AG20443 (cell line): ENCODE measurements around the gene TACC2.
"Not testable (repeated sequence)": the region's sequence is repeated elsewhere in the genome, so short reads cannot be mapped to it uniquely, and the experiment has no call there.

Experiments used
- DNase-seq: peaks from one replicate; pipeline ENCODE4 v3.0.0; 2012; ENCODE audit warnings: low spot score, mixed read lengths

TACC2 gene

DNA sequence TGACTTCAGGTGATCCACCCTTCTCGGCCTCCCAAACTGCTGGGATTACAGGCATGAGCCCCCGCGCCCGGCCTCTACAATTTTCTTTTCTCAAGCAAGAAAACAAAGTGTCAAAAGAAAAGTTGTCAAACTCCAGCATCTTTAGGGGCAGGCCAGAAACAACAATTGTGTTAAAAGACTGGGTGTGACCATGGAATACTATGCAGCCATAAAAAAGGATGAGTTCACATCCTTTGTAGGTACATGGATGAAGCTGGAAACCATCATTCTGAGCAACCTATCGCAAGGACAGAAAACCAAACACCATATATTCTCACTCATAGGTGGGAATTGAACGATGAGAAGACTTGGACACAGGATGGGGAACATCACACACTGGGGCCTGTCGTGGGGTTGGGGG, 34.3 kb downstream of the TACC2 start:
- DNase-seq = not testable (repeated sequence)

DNA sequence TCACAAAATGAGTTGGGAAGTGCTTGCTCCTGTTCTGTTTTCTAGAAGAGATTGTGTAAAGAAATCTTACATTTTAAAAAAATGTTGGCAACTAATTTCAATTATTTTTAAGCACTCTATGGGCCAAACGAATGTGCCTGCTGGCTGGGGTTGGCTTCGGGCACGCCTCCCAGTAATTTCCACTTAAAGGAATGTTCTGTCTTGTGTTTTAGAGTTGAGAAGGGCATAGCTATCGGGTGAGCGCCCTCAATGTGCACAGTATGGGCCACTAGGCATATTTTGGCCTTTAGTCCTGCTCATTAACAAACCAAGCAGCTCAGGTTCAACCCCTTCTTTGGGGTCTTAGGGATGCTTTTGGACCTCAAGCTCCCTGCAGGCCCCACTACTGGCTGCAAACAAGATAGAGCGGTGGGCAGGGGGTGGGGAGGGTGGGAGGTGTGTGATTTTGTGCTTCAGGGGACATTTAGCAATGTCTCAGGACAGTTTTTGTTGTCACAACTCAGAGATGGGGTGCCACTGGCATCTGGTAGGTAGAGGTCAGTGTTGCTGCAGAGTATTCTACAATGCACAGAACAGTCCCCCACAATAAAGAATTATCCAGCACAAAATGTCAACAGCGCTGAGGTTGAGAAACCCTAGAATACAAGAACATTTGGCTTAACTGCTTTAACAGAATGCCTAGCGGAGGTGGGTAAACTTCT, 40.7 kb downstream of the TACC2 start:
- DNase-seq = peak; percentile 56

DNA sequence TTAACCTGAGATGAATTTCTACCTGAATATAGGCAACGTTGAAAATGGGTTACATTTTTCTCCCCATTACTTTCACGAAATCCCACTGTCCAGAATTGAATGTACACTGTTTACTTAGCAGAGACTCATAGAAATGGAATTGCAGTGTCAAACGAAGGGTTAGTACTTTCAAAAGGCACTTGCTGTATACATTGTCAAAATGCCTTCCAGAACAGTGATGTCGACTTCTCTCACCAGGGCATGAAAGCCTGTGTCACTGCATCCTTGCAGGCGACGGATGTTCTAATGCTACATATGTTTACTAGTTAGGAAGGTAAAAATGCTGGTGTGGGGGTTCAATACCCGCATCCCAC, 41.2 kb downstream of the TACC2 start:
- no peak for DNase-seq

DNA sequence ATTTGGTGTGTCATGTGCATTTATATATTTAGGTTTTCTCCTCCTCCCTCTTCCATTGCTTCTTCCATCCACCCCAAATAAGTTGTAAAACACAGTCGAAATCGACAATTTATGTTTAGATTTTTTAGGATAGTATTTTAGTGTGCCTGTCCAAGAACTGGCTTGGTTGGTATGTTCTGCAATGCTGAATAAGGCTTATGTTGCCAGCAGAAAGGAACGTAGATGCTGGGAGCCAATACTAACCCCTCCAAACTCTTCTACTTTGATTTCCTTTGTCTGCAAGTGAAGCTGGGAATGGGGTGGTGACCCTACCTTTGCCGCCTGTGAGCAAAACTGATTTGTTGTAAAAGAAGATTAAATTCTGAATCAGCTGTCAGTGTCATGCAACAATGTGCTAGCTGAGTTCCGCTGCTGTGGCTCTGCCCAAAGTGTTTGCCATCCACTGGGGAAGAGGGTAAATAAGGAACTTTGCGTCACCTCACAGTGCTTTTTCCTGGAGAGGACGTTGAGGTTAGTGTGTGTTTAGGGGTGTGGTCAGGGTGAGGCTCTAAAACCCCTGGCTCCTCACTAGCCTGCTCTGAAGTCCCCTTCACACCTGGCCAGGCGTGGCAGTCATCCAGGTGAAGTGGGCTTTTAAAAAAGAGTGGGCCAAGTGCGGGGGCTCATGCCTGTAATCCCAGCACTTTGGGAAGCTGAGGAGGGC, 44.4 kb downstream of the TACC2 start:
- no peak for DNase-seq

DNA sequence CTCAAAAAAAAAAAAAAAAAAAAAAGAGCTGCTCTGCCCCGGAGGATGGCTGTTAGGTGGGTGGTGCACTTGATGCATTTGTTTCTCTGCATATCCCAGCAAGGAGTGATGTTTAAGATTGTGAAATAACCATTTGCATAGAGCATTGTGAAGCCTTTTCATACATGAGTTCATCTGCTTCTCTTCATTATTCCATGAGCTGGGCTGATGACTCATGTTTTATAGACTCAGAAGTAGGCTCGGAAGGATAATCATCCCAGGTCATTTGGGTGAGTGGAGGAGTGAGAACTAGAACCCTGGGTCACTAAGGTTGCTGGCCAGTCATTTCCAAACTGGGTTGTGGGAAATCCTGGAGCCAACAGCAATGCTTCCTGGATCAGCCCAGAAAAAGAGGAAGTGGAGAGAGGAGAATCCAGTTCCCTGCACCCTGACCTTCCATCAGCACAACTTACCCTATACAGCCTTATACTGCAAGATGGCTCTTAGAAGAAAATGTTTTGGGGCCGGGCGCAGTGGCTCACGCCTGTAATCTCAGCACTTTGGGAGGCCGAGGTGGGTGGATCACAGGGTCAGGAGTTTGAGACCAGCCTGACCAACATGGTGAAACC, 45.3 kb downstream of the TACC2 start:
- peak; percentile 38 for DNase-seq

DNA sequence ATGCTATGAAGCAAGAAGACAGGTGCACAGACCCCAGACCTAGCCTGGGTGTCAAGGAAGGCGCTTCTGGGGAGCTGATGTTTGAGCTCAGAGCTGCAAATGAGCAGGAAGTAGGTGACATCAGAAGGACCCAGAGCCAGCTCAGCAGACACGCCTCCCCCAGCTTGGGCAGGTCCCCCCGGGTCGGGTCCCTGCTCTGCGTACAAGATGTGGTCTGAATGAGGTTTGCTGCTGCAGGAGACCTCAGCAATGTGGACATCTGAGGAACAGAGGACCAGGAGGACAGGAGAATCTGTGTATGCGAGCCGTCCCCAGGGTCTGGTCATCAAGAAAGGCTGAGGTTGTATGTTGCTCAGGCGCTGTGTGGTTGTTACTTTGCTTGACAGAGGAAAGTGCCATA, 51.8 kb downstream of the TACC2 start:
- no peak for DNase-seq

DNA sequence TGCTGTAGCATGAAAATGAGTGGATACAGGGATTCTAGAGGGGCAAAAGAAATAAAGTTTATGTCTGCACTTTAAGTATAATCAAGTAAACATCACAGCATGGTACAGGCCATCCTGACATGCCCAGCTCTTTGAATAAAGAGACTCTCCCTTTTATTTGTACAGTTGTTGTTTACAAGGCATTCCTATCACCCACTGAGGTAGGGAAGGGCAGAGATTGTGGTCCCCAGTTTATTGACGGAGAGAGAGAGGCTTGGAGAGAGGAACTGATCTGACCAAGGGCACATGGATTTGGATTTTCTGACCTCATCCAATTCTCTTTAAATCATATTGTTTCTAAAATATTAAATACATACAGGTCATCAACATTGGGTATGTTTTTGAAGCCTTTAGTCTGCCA, 53.9 kb downstream of the TACC2 start:
- no peak for DNase-seq

DNA sequence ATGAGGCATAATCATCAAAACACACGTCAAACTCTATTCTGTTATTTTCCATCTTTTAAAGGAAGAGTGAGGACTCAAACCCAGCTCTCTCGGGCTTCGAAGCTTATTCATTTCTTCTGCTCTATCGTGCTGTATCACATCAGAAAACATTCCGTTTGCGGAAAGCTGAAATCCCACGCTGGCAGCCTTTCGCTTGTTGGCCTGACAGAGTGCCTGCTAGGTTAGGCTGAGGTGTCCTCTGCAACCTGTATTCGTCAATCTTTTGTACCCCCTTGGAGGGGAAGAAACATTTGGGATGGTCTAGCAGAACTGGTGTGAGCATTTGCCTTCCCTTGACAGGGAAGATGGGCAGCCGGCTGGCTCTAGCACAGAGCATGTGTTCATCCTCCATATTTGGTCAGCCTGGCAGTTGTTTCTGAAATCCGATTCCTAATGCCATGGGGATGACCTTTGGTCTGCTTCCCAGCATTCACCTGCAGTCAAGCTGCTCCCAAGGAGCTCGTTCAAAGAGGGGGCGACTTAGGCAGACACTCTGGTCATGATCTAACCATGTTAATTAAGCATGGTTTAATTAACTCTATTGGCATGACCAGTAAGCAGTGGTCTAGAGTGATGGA, 55.2 kb downstream of the TACC2 start:
- DNase-seq = no peak

DNA sequence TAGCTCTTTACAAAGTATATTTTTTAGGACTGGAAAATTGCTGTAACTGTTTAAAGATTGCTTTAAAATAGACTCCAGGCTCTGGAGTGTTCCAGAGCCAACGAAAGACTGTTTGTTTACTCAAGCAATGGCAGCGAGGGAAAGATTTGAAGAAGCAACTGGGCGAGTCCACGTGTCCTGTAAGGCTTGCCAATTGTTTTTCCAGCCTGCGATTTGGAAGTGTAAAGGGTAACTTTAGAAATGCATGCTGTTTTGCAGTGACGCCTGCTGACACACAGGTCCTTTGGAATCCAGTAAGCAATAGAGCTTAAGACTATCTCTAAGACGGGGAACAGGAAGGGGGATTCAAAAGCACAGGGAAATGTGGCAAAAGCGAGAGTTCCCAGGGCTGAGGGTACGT, 55.8 kb downstream of the TACC2 start:
- no peak for DNase-seq

DNA sequence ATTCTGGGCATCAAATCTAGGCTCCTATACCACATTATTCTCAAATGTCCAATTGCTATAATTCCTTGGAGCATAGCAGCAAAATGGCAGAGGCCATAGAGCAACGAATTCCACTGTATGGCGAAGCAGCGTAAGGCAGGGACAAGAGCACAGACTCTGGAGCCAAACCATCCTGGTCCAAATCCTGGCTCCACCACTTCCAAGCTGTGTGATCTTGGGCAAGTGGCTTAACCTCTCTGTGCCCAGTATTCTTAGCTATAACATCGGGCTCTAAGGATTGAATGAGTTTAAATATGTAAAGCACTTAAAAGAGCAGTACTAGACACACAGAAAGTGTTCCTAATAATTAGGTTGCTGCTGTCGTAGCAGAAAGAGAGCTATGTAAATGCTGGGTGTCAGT, 56.2 kb downstream of the TACC2 start:
- no peak for DNase-seq

DNA sequence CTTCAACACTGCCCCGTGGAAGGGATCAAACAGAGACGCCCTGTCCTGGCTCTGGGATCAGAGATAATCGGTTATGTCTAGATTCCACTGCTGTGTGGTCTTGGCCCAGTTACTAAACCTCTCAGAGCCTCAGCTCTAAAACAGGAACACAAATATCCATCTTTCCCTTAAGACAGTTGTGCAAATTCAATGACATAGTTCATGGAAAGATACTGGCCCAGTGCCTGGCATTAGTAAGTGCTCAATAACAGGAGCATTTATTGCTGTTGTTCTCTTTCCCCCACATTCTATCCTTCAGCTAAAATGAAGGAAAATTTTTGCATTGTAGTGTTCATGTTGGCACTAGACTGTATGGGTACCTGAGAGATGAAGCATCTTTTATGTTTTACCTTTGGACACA, 58.6 kb downstream of the TACC2 start:
- DNase-seq = no peak

DNA sequence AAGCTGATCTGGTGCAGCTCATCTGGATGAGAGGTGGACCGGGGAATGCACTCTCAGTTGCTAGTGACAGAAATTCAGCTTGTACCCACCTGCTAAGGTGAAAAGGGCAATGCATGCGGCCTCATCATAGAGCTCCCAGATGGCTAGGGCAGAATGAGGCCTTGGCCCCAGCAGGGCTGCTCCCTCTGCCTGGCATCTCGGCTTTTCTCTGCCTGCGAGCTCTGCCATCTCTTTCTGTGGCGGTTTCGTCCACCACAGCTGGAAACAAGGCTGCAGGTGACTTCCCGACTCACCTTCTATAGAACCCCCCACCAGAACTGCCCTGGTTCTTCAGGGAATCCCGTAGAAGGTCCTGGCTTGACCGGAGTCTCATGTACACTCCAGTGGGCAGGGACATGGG, 60.1 kb downstream of the TACC2 start:
- no peak for DNase-seq

DNA sequence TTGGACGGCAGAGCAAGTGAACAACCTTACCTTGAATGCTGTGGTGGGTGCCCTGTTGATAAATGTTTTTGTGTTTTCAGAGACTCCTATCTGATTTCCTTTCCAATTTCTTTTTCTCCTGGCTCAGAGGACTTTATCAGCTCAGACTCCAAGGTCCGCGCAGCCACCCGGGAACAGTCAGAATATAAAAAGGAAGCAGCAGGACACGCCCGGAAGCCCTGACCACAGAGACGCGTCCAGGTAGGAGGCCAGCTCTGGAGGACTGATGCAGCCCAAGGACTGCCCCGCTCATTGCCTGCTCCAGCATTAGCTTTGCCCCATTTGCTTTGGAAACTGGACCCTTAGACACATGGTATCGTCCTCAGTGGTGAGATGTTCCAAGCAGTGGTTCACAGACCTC, 61.3 kb downstream of the TACC2 start:
- DNase-seq = no peak

DNA sequence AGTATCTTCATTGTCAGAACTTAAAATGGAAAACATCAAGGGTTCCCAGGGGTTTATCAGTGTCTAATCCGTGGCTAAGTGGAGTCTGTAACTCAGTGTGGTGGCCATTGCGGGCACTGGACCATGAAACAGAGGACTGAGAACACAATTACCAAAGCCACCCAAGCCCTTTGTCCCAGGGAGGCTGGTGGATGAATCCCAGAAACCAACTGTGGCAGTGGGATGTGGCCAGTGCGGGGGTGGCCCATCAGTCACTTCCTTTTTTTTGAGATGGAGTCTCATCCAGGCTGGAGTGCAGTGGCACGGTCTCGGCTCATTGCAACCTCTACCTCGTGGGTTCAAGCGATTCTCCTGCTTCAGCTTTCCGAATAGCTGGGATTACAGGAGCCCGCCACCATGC, 61.8 kb downstream of the TACC2 start:
- no peak for DNase-seq

DNA sequence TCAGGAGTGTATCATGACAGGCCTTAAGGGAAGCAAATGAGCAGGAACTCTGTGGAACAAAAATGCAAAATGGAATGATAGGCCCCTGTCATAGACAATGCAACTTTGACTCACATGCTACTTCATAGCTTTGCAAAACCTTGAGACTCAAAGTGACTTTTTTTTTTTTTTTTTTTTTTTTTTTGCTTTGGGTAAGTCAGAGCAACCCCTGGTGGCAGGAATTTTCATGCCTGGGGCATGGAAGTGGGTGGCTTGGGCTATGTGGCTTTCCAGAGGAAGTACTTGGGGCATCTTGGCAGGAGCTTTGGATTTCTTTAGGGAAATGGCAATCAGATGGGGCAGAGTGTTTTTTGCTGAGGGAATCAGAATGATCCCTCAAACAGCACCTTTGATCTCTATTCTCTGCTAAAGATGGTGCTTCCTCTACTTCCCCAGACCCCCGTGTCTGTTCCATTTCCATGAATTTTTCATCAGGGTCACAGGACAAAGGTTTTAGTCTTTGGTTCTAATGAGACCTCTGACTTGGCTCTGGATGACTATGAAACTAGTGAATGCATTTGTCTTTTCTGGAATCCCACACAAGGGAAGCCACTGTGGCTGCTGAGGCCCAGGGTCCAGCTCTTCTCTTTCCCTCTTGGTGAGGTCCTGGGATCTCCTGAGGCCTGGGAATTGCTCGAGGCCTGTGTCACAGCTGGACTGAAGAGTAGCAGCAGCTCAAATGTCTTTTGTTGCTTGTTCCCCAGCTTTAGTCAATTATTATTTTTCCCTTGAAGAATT, 62.8 kb downstream of the TACC2 start:
- DNase-seq = peak; percentile 83

DNA sequence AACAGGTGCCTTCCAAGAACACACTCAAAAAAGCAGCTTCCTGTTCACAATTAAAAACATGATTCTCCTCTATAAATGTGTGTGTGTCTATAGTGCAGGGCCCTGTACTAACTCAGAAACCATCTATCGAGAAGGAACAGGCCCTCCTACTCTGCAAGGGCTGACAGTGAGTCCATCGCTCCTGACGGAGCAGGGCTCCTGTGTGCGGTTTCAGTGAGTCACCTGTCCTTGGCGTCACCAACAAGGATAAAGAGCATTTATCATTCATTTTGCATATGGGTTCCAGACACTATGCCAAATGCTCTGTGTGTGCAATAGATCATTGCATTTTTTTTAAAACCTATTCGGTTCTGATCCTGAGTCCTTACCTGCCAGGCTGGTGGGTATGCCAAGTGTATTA, 63.7 kb downstream of the TACC2 start:
- no peak for DNase-seq

DNA sequence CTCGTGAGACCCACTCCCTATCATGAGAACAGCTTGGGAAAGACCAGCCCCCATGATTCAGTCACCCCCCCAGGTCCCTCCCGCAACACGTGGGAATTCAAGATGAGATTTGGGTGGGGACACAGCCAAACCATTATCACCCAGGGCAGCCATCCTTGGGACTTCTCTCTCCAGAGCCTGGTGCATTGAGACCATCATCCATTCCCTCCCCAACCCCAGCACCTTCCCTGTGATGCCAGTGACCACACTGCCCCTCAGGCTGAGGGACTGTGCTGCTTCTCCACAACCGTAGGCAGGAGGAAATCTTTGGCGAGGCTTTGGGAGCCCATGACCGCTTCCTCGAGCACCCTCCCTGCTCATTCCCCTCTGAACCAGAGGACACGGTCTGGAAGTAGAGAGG, 64.4 kb downstream of the TACC2 start:
- no peak for DNase-seq

DNA sequence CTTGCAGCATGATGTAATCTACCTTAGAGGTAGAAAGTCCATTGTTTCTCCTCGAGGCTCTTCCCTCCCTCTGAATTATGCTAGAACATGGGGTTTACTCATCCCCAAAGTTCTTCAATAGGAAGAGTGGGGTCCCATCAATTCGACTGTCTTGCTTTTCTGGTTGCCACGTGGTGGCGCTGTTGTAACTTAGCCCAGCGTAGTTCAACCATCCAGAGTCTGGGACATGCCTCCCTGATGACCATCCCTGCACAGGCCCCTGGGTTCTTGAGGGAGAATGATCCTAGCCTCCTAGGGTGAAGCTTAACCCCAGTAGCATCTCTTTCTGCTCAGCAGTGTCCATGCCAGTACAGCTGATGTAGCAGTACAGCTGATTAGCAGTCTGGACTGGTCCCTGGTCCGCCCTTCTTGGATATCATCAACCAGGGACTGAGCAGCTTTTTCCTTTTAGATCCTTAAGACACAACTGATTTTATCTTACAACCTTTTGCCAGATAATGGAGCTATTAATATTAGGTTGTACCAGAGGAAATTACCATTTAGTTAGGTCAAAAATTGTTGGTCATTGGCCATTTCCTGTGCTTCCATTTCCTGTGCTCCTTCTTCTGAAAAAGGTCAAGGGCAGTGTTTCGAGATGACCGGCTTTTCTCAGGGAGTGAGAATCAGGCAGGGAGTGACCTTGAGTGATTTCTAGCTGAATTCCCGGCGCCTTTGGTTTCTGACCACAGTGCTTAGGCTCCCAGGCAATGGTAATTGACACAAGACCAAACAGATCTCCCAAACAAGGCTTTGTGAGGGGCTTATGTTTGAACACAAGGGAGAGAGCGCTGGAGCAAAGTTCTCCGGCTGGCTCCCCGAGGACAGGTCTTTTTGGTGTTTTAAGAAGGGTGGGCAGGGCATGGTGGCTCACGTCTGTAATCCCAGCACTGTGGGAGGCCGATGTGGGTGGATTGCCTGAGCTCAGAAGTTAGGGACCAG, 65.4 kb downstream of the TACC2 start:
- peak; percentile 59 for DNase-seq

DNA sequence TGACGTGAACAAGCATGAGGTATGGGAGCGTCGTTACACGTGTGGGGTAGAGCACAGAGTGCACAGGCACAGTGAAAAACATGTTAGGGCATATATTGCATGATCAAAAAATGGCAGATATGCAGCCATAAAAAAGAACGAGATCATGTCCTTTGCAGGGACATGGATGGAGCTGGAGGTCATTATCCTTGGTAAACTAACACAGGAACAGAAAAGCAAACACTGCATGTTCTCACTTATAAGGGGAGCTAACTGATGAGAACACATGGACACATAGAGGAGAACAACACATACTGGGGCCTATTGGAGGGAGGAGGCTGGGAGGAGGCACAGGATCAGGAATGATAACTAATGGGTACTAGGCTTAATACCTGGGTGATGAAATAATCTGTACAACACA, 66.3 kb downstream of the TACC2 start:
- no peak for DNase-seq

DNA sequence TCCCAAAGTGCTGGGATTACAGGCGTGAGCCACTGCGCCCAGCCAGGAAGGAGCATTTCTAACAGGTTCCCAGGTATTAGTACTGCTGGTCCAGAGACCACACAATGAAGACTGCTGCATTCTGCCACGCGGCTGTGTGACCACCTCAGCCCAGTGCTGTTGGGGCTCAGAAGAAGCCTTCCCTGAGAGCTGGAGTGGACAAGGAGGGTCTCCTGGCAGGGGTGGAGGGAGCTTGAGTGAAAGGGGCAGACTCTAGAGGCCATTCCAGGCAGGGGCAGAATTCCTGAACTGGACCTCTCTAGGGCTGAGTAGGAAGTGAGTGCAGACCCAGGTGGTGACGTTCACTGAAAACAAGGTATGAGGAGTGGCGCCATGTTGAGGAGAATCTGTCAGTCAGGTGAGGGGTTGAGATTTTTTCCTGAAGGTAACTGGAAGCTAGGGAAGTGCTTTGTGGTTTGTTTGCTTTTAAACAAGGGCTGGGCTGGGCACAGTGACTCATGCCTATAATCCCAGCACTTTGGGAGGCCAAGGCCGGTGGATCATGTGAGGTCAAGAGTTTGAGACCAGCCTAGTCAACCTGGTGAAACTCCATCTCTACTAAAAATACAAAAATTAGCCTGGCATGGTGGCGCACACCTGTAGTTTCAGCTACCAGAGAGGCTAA, 67.6 kb downstream of the TACC2 start:
- DNase-seq = no peak
